ENCODE data around the gene ZNF28.
"Not testable (repeated sequence)": the region's sequence is repeated elsewhere in the genome, so short reads cannot be mapped to it uniquely, and the experiment has no call there.

Gene ZNF28

DNA sequence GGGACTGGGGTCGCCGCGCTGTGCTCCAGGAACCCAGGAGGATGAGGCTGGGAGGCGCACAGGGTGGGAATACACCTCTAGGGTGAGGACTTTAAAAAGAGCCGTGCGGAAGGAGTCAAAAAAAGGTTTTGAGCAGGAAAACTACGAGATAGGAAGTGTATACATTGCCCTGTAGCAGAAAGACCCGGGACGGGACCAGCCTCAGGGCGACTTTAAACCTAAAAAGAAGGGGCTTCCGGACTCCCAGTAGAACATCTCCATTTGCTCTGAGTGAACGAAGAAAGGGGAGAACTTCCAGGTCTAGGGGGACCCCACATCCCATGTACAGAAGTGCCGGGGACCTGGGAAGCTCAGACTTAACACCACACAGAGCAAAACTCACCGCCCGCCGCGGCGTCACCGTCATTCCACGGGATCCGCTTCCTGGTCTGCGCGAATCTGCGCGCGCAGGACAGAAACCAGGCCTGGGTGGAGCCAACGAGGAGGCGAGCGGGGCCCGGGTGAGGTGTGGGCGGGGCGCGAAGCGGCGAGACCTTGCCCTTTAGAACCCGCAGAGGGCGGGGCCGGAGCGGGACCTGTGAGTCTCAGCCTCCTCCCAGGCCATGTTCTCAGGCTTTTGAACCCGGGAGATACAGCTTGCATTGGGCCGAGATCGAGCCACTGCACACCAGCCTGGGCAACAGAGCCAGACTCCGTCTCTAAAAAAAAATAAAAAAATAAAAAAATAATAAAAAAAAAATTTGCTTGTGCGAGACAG, at the start of gene ZNF28:
TSS of gene ZNF28 (minus strand) at position 430 of the 757 bp plus-strand sequence. CDS start 3,675 bp downstream, outside the sequence.
- DNase-seq, result peak; percentile 40

DNA sequence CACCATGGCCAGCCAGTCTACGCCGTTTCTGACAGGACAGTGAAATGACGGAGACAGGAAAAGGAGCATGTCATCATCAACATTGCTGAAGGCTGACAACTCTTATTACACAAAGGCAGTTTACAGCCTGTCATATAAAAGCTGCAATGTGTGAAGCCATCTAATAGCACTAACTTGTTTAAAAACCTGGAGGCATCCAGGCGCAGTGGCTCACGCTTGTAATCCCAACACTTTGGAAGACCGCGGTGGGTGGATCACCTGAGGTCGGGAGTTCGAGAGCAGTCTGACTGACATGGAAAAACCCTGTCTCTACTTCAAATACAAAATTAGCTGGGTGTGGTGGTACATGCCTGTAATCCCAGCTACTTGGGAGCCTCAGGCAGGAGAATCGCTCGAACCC, 46.6 kb upstream of the ZNF28 start:
- not testable (repeated sequence) for DNase-seq

DNA sequence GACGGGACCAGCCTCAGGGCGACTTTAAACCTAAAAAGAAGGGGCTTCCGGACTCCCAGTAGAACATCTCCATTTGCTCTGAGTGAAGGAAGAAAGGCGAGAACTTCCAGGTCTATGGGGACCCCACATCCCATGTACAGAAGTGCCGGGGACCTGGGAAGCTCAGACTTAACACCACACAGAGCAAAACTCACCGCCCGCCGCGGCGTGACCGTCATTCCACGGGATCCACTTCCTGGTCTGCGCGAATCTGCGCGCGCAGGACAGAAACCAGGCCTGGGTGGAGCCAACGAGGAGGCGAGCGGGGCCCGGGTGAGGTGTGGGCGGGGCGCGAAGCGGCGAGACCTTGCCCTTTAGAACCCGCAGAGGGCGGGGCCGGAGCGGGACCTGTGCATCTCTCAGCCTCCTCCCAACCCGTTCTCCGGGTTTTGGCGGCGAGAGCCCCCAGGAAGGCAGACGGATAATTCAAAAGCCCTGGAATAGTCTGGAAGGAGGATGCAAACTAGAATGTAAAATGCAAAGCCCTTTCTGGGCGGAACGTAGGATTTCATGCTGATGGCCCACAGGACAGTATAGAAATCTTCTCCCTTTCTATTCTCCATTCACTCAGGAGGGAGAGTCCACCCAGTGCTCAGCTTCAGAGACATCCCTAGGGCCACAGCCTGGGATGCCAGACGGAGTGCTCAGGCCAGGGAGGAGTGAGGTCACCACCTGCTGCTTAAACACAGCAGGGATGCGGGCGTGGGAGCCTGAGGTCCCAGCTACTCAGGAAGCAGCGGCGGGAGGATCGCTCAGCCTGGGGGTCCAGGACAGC, 36.2 kb upstream of the ZNF28 start, which contains the start of gene ZNF468:
TSS of gene ZNF468 (minus strand) at position 242 of the 814 bp plus-strand sequence. CDS start 3,347 bp downstream, outside the sequence.
- peak; percentile 78 for DNase-seq

DNA sequence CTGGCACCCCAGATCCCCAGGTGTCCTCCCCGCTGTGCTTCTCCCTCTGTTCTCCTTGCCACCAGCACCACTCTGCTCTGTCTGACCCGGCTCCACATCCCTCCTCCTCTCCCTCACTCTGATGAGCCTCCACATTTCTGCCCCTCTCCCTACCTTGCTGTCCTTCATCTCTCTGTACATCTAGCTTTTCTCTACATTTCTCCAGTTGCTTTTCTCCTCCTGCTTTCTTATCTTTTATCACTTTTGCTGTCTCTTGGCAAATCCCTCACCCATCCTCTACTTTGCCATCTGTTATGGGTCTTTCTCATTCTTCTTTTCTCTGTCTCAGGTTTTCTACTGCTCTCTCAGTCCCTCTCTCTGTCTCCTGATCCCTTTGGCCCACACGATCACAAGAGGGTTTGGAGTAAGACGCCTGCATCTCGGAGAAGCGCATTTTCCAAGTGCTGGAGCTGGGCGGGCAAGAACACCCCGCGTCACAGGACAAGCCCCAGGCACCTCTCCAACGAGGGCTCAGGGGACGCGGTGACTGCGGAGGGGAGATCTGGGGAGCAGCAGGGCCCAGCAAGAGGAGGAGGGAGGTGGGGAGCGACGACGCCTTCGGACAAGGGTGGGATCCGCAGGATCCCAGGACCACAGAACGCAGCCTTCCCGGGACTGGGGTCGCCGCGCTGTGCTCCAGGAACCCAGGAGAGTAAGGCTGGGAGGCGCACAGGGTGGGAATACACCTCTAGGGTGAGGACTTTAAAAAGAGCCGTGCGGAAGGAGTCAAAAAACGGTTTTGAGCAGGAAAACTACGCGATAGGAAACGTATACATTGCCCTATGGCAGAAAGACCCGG, 35.3 kb upstream of the ZNF28 start:
- peak; percentile 2 for DNase-seq

DNA sequence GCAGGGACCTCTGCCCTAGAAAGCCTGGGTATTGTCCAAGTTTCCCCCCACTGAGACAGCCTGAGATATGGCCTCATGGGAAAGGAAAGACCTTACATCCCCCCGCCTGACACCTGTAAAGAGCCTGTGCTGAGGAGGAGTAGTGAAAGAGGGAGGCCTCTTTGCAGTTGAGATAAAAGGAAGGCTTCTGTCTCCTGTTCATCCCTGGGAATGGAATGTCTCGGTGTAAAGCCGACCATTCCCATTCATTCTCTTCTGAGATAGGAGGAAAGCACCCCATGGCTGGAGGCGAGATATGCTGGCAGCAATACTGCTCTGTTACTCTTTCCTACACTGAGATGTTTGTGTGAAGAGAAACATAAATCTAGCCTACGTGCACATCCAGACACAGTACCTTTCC, 25.9 kb upstream of the ZNF28 start:
- DNase-seq, result not testable (repeated sequence)

DNA sequence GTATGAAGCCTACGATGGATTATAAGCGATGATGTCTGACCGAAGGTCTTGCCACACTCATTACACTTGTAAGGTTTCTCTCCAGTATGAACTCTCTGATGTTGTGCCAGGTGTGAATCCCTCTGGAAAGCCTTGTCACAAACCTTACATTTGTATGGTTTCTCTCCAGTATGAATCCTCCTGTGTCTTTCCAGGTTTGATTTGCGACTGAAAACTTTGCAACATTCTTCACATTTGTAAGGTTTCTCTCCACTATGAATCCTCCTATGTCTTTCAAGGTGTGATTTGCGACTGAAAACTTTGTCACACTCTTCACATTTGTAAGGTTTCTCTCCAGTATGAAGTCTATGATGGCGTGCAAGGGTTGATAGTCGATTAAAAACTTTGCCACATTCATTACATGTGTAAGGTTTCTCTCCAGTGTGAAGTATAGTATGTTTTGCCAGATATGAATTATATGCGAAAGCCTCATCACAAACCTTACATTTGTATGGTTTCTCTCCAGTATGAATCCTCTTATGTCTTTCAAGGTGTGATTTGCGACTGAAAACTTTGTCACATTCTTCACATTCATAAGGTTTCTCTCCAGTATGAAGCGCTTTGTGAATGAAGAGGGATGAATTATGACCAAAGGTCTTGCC, 19.5 kb upstream of the ZNF28 start:
- DNase-seq, result not testable (repeated sequence)

DNA sequence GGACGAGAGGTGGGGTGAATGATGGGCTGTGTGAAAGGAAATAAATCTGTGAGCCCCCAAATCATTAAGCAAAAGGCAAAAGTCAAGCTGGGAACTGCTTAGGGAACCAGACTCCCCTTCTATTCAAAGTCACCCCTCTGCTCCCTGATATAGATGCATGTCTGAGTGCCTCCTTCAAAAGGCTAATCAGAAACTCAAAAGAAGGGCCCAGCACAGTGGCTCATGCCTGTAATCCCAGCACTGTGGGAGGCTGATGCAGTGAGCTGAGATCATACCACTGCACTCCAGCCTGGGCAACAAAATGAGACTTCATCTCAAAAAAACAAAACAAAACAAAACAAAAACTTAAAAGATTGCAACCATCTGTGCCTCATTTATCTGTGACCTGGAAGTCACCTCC, 12.9 kb upstream of the ZNF28 start:
- DNase-seq, result not testable (repeated sequence)

DNA sequence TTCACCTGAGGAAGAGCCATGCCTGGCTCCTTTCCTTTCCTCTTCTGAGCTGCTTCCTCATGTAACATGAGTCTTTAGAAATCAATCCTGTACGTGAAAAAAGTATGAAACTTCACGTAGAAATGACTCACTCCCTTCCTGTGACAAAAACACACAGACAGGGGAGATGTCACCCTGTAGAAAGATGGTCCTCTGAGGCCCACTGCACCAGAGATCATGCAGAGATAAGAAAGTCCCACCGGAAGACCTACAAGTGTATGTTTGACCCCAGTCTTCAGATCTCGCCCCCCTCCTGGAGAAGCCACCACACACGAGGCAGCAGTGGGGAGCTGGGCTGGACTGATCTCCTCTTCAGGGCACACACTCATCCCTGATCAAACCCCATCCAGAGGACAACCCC, 12.1 kb upstream of the ZNF28 start:
- DNase-seq, result not testable (repeated sequence)

DNA sequence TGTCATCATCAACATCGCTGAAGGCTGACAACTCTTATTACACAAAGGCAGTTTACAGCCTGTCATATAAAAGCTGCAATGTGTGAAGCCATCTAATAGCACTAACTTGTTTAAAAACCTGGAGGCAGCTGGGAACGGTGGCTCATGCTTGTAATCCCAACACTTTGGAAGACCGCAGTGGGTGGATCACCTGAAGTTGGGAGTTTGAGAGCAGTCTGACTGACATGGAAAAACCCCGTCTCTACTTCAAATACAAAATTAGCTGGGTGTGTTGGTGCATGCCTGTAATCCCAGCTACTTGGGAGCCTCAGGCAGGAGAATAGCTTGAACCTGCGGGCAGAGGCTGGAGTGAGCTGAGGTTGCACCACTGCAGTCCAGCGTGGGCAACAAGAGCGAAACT, 8.4 kb upstream of the ZNF28 start:
- not testable (repeated sequence) for DNase-seq

DNA sequence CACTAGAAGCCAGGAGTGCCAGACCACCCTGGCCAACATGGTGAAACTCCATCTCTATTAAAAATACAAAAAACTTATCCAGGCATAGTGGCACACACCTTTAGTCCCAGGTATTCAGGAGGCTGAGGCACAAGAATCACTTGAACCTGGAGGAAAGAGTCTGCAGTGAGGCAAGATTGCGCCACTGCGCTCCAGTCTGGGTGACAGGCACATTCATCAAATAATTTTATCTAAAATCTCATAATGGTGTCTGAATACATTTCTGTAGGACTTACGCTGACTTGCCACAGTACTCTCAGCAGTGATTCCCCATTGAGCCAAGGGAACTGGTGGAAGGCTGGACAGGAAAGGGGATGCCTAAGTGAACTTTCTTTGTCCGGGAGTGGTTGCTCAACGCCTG, 4.3 kb upstream of the ZNF28 start:
- DNase-seq, result no peak

DNA sequence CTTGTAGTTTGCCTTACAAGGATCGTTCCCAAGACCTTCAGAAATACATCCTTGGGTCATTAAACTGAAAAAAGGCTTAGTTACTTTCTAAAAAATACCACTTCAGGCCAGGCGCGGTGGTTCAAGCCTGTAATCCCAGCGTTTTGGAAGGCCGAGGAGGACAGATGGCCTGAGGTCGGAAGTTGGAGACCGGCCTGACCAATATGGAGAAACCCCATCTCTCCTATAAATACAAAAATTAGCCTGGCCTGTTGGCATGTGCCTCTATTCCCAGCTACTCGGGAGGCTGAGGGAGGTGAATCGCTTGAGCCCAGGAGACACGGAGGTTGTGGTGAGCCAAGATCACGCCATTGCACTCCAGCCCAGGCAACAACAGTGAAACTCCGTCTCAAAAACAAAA, 2.2 kb upstream of the ZNF28 start:
- DNase-seq, result no peak

DNA sequence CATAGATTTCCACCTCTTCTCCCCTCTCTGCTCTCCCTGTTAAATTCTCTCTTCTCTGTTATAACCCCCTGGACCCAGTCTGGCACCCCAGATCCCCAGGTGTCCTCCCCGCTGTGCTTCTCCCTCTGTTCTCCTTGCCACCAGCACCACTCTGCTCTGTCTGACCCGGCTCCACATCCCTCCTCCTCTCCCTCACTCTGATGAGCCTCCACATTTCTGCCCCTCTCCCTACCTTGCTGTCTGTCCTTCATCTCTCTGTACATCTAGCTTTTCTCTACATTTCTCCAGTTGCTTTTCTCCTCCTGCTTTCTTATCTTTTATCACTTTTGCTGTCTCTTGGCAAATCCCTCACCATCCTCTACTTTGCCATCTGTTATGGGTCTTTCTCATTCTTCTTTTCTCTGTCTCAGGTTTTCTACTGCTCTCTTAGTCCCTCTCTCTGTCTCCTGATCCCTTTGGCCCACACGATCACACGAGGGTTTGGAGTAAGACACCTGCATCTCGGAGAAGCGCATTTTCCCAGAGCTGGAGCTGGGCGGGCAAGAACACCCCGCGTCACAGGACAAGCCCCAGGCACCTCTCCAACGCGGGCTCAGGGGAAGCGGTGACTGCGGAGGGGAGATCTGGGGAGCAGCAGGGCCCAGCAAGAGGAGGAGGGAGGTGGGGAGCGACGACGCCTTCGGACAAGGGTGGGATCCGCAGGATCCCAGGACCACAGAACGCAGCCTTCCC, 795 bp downstream of the ZNF28 start:
- peak; percentile 18 for DNase-seq

DNA sequence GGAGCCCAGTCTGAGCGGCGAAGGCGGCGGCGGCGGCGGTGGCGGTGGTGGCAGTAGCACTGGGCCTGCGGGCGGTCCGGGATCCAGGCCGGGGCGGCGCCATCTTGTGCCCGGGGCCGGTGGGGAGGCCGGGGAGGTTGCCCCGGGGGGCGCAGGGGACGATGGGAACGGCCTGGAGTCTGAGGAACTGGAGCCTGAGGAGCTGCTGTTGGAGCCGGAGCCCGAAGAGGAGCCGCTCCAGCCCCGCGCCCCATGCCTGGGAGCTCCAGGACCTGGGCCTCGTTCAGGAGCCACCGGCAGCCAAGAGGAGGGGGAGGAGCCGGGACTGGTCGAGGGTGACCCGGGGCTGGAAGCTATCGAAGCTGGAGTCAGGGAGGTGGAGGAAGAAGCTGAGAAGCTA, 11.6 kb downstream of the ZNF28 start:
- DNase-seq, result no peak

DNA sequence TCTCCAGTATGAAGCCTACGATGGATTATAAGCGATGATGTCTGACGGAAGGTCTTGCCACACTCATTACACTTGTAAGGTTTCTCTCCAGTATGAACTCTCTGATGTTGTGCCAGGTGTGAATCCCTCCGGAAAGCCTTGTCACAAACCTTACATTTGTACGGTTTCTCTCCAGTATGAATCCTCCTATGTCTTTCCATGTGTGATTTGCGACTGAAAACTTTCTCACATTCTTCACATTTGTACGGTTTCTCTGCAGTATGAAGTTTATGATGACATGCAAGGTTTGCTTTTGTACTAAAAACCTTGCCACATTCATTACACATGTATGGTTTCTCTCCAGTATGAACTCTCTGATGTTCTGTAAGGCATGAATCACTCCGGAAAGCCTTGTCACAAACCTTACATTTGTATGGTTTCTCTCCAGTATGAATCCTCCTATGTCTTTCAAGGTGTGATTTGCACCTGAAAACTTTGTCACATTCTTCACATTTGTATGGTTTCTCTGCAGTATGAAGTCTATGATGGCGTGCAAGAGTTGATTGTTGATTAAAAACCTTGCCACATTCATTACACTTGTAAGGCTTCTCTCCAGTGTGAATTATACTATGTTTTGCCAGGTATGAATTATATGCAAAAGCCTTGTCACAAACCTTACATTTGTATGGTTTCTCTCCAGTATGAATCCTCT, 21.3 kb downstream of the ZNF28 start:
- DNase-seq, result not testable (repeated sequence)

DNA sequence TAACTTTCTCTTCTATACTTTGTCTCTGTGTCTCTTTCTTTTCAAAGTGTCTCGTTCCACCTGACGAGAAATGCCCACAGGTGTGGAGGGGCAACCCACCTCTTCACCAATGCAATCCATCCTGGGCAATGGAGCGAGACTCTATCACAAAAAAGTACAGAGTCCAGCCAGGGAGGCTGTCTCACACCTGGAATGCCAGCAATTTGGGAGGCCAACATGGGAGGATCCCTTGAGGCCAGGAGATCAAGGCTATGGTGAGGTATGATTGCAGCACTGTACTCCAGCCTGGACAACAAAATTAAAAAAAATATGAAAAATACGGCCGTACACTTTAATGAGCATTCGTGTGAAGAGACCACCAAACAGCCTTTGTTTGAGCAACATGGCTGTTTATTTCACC, 32.0 kb downstream of the ZNF28 start:
- DNase-seq, result no peak

DNA sequence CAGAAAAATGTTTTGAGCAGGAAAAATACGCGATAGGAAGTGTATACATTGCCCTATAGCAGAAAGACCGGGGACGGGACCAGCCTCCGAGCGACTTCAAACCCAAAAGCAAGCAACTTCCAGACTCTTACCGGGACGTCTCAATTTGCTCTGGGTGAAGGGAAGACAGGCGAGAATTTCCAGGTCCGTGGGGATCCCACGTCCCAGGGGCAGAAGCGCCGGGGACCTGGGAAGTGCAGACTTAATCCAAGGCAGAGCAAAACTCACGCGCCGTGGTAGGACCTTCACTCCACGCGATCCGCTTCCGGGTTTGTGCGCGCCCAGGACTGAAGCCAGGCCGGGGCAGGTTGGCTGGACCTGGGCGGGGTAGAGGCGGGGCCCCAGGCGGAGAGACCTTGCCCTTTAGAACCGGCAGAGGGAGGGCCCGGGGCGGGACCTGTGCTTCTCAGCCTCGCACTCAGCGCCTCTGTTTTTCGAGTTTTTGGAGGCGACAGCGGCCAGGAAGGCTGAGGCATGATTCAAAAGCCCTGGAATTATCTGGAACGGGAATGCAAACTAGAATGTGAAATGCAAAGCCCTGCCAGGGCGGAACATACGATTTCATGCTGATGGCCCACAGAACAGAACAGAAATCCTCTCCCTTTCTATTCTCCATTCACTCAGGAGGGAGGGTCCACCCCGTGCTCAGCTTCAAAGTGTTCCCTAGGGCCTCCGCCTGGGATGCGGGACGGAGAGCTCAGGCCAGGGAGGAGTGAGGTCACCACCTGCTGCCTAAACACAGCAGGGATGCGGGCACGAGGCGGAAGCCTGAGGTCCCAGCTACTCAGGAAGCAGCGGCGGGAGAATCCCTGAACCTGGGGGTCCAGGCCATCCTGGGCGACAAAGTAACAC, 34.7 kb downstream of the ZNF28 start, which contains the start of gene ZNF600:
TSS of gene ZNF600 (minus strand) at position 328 of the 891 bp plus-strand sequence. CDS start 7,903 bp downstream, outside the sequence.
- DNase-seq, result peak; percentile 77

DNA sequence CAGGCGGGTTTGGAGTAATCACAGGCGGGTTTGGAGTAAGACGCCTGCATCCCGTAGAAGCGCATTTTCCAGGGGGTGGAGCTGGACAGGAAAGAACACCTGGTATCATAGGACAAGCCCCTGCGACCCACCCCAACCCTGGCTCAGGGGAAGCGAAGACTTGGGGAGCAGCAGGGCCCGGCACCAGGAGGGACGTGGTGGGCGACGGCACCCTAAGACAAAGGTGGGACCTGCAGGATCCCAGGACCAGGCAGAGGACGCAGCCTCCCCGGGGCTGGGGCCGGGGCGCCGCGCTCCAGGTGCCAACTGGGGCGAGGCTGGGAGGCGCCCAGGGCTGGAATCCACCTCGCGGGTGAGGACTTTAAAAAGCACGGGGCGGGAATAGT, 35.4 kb downstream of the ZNF28 start:
- DNase-seq, result no peak

DNA sequence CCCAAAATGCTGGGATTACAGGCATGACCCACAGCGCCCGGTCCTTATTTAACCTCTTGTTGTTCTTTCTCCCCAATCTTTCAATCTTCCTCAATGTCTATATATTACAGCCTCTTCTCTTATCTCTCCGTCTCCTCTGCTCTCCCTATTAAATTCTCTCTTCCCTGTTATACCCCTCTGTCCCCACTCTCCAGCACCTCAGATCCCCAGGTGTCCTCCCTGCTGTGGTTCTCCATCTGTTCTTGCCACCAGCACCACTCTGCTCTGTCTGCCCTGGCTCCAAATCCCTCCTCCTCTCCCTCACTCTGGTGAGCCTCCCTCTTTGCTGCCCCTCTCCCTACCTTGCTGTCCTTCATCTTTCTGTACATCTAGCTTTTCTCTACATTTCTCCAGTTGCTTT, 35.9 kb downstream of the ZNF28 start:
- no peak for DNase-seq

DNA sequence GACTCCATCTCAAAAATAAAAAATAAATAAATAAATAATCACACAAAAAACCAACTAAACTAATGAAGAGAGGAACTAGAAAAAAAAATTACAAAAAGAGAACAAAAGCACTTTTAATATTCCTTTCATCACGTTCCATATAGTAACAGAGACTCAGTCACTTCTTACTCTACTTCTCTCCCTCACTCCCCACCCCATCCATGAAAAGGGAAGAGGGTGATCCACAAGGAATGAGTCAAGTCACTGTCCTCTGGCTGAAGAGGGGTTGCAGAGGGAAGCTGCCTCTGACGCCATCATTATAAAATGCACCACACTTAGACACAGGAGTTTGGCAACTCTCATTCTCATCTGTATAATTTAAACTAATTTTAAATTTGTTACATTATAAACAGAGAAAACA, 38.6 kb downstream of the ZNF28 start:
- not testable (repeated sequence) for DNase-seq

DNA sequence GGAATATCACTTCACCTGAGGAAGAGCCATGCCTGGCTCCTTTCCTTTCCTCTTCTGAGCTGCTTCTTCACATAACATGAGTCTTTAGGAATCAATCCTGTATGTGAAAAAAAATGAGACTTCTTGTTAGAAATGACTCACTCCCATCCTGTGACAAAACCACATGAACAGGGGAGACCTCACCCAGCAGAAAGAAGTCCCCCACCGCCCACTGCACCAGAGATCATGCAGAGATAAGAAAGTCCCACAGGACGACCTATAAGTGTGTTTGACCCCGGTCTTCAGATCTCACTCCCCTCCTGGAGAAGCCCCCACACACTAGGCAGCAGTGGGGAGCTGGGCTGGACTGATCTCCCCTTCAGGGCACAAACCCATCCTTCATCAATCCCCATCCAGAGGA, 42.6 kb downstream of the ZNF28 start:
- no peak for DNase-seq
